Kidney glomerular epithelial cell (primary cell): ENCODE results near the gene MED12L.

Experiments
- DNase-seq: peaks from one replicate; lab custom pipeline; 2025; lab: John Stamatoyannopoulos, UW

MED12L gene

GRCh38 chr3:151289445-151289844, 204.0 kb downstream of the MED12L start:
- DNase-seq = no peak

DNA sequence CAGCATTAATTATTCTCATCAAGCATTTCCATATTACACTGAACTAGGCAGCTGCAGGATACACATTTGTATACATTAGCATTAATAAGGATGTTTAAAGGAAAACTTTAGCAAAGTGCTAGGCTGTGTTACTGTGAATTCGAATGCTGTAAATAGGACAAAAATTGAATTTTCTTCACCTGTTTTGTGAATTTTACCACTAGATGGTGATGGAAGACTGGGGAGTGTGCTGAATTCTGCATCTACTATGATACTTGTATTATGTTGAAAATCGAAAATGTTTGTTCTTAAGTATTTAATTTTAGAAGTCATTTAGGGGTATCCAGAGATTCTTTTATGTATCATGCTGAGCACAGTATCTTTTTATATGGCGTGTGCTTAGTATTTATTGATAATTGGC, 205.2 kb downstream of the MED12L start:
- DNase-seq = peak; percentile 43

DNA sequence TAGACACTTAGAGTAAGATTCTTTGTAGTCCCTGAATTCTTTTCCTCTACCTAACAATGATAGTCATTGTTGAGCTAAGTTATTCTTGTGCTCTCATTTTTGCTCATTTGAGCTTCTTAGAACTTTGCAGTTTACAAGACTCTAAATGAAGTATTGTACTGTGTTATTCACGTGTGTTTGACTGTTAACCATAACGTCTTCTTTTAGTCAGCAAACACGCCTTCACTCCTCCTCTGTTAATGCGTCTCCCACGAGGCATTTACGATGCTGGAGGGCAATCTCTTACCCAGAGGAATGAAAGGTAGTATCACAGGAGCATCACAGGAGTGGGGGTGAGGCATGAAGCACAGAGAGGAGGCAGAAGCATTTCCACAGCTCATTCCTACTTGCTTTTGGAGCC, 207.7 kb downstream of the MED12L start:
- no peak for DNase-seq

DNA sequence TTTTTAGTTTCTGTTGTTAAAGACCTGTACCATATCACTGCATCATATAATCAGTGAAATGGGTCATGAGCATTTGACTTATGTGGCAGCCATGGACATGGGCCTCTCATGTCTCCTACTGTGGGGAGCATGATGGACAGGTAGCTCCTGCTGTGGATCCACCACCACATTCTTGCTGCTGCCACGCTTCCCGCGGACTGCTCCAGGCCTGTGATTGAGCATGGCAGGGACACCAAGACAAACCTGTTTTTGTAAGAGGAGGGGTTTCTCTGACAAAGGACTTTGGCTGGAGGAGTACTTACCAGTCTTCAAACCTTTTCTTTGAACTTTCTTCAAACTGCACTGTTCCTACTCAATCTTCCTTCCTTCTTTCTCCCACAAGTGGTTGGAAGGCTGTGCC, 210.8 kb downstream of the MED12L start:
- DNase-seq = no peak

- DNase-seq = no peak
Measured at GRCh38 chr3:151297429-151297828, 212.0 kb downstream of the MED12L start.

DNA sequence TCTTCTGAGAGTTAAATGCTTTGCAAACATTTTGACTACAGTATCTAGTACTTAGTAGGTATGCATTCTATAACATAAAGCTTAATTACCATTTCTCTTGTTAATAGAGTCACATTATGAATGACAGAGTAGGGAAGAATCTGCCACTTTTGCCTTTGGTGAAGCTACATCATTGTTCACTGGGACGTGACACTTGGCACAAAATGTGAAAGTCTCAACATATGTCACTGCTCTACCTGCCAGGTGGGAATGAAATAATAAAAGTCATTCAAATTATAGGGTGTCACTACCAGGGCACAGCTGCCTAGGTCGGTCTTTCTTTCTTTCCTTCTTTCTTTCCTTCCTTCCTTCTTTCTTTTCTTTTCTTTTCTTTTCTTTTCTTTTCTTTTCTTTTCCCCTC, 213.5 kb downstream of the MED12L start:
- DNase-seq = no peak

- DNase-seq = no peak
Measured at GRCh38 chr3:151300539-151300938, 215.1 kb downstream of the MED12L start.

- no peak for DNase-seq
Measured at GRCh38 chr3:151301787-151302186, 216.3 kb downstream of the MED12L start.

DNA sequence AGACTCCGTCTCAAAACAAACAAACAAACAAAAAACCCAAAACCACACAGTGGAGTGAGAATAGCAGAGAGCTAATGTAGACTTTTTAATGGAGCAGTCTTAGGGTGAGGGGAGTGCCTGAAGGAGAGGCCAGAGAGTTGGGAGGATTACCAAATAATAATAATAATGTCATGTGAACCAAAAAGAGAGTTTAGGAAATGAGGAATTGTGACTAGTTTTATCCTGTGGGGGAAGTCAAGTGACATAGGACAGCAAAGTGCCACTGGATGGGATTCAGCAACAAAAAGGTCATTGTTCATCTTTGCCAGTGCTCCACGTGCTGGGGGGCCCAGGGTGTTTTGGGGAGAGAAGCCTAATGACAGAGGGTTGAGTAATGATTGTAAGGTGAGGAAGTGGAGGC, 218.3 kb downstream of the MED12L start:
- no peak for DNase-seq

- DNase-seq = peak; percentile 97
Measured at GRCh38 chr3:151305060-151305774, 219.8 kb downstream of the MED12L start.

- peak; percentile 56 for DNase-seq
Measured at GRCh38 chr3:151305775-151306151, 220.3 kb downstream of the MED12L start.

DNA sequence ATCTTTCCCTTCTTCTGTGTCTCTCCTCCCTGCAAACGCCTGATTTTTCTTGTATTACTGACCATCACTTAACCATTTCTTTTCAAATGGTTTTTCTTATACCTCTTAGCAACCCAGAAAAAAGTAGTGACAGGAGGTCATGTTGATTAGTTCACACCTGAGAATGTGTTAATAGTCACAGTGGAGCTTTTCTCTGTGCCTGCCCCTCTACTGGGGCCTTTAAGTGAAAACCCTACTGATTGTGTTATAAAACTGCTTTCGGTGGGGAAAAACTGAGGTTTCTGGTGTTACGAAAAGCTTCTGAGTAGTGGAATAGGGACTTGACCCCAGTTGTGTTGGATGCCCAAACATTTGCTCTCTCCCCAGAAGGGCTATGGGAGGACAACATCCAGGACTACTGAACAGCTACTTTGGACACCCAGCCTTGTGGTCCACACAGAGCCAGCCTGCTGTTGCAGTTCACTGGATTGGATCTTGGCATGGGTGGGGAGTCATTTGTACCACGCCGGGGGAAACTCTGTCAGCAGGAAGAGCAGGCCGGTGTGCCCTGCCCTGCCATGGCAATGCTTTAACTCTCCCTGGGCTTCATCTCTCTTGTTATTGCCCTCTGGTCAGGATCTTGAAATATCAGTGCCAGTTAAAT, 220.8 kb downstream of the MED12L start:
- DNase-seq = no peak

- no peak for DNase-seq
Measured at GRCh38 chr3:151307131-151307530, 221.7 kb downstream of the MED12L start.

DNA sequence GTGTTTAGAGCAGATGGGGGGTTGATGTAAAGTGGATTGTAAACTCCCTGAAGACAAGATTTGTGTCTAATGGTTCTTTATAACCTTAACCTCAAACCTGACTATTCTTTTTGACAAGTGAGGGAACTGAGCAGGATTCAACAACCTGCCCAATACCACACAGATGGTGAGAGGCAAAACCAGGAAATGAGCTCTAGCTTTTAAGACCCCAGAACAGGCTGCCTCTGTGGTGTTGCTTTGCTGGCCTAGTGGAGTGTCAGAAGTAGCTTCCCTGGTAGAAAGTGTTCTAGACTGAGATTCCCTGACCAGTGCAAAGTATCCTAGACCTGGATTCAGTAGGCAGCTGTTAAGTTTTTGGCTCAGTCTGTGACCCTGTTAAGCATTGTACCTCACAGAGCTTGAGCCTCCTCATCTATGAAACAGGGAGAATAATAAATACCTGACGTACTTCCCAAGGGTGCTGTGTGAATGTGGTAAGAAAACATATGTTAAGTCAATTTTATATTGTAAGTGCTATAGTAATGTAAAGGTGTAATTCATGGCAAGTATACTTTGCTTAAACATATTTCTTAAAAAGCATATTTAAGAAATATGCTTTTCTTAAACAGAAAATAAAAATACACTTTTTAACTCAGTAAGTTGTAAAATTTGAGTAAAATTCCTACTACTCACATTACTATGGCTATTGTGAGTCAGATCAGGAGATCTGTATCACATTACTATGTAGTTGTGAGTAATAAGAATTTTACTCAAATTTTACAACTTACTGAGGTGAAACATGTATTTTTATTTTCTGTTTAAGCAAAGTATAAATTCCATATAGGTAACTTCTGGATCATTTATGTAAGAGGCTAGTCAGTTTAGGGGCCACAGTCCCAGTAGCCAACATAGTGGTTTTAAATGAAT, 222.4 kb downstream of the MED12L start:
- DNase-seq = no peak

- DNase-seq = no peak
Measured at GRCh38 chr3:151309566-151309965, 224.1 kb downstream of the MED12L start.

DNA sequence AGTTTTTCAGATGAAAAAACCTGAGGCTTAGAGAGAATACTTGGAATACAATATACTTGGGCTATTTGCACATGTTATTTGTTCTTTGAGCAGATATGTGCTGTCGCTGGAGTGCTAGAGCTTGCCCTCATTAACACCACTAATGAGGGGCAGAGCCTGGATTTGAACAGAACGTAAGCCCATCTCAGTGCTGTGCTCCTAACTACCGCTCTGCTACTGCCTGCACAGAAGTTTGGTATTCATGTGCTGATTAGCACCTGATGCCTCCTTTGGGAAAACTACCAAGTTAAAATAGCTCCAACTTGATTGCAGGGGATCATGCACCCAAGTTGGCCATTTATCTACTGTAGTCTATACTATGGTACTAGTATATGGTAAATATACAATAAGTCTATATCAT, 227.5 kb downstream of the MED12L start:
- DNase-seq = no peak

DNA sequence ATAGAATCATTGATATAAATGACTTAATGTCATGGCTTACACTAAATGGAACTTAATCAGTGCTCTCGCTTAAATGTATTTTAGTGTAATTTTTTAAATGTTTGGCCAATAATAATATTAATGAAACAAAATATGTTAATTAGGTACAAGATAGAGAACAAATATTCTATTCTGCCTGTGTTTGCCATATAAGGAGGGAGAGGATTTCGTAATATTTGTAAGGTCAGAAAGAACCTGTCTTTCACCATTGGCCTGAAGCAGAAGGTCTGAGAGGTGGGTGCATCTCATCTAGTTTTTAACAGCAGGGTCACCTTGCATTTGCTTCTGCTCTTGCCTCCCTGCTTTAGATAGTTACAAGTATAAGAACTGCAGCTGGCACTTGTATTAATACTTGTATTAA, 228.7 kb downstream of the MED12L start:
- no peak for DNase-seq

DNA sequence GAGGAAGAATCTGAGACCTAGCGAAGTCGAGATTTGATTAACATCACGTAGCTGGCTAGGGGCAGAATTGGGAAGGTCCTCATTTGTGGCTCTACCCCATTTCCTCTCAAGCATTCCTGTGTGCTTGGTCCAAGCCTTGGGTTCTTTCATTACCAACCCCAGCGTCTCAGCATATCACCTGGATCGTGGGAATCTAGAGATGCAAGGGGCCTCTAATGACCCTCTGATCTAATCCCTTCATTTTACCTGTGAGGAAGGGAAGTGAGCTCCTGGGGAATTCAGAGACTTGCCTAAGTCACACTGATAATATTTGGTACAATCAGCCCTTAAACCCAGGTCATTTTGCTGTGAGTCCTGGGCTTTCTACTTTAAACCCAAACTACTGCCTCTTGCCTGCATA, 229.1 kb downstream of the MED12L start:
- DNase-seq = no peak

DNA sequence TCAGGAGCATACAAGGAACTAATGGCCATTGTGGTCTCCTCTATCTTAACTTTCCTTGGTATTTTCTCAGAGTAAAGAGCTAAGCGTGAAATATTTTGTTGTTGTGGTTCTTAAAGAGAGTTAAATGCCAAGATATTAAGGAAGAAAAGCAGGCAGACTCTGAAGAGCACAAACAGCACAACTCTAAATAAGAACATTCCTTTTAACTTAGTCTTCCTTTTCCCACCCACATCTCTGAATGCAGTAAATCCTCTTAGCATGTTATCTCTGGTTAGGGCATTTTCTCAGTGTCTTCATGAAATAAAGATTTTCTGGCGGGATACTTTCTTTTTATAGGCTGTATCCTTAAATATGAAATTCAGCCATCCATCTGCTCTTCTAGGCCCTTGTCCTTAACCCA, 229.7 kb downstream of the MED12L start:
- no peak for DNase-seq

GRCh38 chr3:151315846-151316245, 230.4 kb downstream of the MED12L start:
- DNase-seq = no peak

DNA sequence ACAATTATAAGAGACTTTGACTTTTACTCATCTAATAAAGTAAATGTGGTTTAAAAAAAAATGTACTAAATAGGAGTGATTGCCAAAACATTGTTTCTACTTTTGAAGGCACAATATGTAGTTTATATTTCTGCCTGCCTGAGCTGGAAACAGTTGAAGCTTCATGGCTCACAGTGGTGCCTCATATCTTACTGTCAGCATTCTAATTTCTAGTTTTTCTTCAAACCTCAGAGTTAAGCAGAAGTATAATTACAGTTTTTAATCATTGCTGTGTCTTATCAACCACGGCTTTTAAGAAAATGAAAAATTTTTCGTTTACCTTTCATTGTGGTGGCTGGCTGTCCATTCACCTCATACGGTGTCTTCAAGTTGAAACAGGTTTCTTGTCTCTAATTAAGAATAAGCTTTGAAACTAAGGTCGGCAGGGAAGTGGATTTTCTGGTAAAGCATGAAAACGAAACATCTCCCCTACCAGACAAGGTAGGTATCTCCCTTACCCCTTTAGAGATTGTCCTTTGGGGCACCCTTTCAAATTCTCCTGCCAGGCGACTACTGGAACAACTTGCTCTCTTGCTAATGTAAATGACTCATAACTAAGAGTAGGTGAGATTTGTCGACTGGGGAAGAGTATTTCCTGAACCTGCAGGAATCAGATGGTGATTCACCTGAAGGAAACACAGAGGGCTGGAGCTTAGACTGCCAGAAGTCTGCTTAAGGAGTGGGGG, 231.0 kb downstream of the MED12L start, which contains the start of gene GPR87:
Gene GPR87, minus strand, starts transcription at position 554 of the 725 bp plus-strand sequence. CDS start 16,720 bp downstream, outside the sequence.
- peak; percentile 77 for DNase-seq

DNA sequence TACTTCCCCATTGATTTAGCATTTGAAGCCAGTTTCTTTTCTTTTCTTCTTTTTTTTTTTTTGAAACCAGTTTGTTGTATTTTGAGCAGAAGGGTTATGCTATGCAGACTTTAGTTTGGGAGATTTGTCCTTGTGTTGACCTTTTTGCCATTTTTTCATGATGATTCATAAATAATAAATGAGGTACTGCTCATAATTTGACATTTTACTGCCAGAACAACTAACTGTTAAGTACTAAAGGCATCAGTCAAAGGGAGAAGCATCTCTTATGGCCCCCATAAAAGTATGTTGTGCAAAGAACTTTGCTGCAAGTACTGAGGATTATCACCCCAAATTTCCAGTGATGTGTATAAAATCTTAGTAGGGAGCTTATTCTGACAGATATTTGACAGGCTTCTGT, 232.8 kb downstream of the MED12L start:
- DNase-seq = no peak
